ENCODE data around the gene LRGUK.

- TF ChIP-seq EZH2 (IDR thresholded peaks at IDR 0.05): no peak
- TF ChIP-seq FOXP2 (optimal IDR thresholded peaks at IDR 0.05; ENCODE audit: control extremely low read depth, extremely low read length, insufficient read depth): no peak
These were observed 152.2 kb downstream of the LRGUK start for GRCh38 chr7:134279336-134279735.
